Bronchial epithelial cell (primary cell): Measurements from ENCODE around the gene FOXF1. TPM values are rescaled to one million over a fixed set of nuclear protein-coding genes. Genes with fewer than 3 reads are reported as not detected.

Experiments used
- DNase-seq: peaks from one replicate; pipeline ENCODE4 v3.0.0-alpha.2; 2010; ENCODE audit warnings: low read depth
- FAIRE-seq: peaks from 2 replicates; lab custom pipeline; 2011; peaks lifted over from hg19 to GRCh38; lab: Jason Lieb, UNC
- H3K27me3 ChIP-seq: 2 replicates; pipeline ENCODE4 v1.5.1; 2011; ENCODE audit warnings: low read length; ENCODE audit not compliant: control insufficient read depth, insufficient read depth
- H3K36me3 ChIP-seq: 2 replicates; pipeline ENCODE4 v1.5.1; 2011; ENCODE audit warnings: low read length; ENCODE audit not compliant: control insufficient read depth, insufficient read depth
- H3K4me3 ChIP-seq: 2 replicates; pipeline ENCODE4 v1.5.1; 2011; ENCODE audit warnings: mild to moderate bottlenecking, low read depth, low read length, control low read depth
- total RNA-seq: library from RNA; depleted of rRNA; stranded (reverse); fragments of >200 nt; gene quantifications from 2 replicates; pipeline ENCODE4 v1.2.1, GENCODE V29; 2014
- TF ChIP-seq, protein P1 (sequence below): IDR thresholded peaks from 2 replicates; pipeline ENCODE4 v1.5.1; 2011; ENCODE audit warnings: mild to moderate bottlenecking, moderate library complexity, low read length, control low read depth, inconsistent platforms; ENCODE audit not compliant: insufficient read depth, severe bottlenecking

Gene FOXF1
- total RNA-seq, 1 donor from 2014 or later: 0.26 TPM

DNA sequence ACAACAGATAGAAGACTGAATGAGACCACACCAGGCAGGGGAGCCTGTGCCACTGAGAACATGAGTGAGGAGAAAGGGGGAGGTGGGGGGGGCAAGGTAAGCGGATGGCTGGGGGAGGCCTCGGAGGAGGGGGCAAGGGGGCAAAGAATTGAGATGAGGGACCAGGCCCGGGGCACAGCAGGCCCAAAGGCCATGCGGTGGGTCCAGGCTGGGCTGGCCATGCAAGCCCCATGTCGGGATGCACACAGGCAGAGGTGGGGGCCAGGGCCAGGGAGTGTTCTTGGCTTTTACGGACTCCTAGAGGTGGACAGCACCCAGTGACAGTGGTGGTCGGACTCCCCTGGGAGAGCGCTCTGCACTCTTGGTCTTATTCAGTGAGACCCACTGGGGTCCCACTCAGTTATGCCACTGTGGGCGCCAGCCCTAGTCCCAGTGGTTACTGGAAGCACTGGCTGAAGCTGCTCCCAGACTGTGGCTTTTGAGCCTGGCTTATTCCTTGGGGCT lies 49.5 kb downstream of the FOXF1 start:
- Histone ChIP-seq H3K36me3 (no peaks in the 10 kb centered on the region), H3K4me3 (no peak overlapping the region), H3K27me3 (peaks cover 5% of the 10 kb centered on the region)
- no peak for DNase-seq
- no peak for FAIRE-seq
- TF ChIP-seq, protein P1, sequence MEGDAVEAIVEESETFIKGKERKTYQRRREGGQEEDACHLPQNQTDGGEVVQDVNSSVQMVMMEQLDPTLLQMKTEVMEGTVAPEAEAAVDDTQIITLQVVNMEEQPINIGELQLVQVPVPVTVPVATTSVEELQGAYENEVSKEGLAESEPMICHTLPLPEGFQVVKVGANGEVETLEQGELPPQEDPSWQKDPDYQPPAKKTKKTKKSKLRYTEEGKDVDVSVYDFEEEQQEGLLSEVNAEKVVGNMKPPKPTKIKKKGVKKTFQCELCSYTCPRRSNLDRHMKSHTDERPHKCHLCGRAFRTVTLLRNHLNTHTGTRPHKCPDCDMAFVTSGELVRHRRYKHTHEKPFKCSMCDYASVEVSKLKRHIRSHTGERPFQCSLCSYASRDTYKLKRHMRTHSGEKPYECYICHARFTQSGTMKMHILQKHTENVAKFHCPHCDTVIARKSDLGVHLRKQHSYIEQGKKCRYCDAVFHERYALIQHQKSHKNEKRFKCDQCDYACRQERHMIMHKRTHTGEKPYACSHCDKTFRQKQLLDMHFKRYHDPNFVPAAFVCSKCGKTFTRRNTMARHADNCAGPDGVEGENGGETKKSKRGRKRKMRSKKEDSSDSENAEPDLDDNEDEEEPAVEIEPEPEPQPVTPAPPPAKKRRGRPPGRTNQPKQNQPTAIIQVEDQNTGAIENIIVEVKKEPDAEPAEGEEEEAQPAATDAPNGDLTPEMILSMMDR: no peak

DNA sequence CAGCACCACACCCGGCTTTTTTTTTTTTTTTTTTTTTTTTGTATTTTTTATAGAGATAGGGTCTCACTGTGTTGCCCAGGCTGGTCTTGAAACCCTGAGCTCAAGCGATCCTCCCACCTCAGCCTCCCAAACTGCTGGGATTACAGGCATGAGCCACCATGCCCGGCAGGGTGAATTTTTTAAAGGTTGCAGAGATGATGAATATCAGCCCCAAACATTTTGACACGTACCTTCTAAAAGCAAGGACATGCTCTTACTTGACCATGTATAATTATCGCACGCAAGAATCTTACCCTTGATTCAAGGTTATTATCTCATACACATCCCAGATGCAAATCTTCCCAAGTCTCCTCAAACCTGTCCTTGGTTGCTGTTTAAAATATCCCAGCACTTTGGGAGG lies 52.0 kb downstream of the FOXF1 start:
- peaks cover 17% of the 10 kb centered on the region for H3K27me3 ChIP-seq
- no peaks in the 10 kb centered on the region for H3K36me3 ChIP-seq
- H3K4me3 ChIP-seq: no peak overlapping the region
- TF ChIP-seq, protein P1: no peak
- DNase-seq: no peak
- FAIRE-seq: no peak

DNA sequence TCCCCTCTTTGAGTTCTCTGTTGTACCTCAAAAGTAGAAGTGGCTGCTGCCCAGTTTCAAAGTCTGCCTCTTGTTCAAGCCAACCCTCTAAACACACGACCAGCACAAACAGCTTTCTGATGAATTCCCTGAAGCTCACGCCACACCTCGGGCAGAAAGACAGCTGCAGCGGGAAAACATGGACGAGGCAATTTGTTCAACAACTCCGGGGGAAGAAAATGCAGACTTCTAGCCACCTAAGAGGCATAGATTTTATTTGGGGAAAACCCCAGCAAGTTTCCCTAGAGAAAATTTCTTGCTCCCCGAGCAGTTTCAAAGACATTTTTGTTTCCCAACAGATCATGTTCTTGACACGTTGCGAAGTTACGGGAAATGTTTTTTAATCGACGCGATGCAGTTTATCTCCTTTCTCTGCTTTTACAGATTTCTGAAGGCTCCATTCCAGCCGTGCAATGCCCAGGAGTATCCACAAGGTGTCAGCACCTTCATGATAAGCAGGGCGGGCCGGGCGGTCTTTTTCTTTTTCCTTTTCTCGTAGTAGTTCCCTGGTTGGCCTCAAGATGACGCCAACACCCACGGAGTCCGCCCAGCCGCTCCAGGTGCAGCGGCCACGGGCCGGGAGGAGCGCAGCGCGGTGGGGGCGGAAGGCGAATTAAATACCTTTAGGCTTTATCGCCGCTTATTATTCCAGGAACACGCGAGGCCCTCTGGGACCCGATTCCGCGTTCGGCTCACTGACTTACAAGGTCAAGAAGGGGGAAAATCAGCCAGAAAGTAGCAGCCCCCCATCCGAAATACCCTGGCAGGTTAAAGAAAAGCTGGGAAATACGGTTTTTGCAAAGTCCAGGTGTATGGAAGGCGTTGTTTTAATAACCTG lies 53.4 kb downstream of the FOXF1 start:
- peak; percentile 67 for DNase-seq
- TF ChIP-seq, protein P1: peak; percentile 99
- FAIRE-seq: no peak
- H3K4me3 ChIP-seq: no peak overlapping the region
- no peaks in the 10 kb centered on the region for H3K36me3 ChIP-seq
- peaks cover 24% of the 10 kb centered on the region for H3K27me3 ChIP-seq

Other genes starting within 250 kb of the FOXF1 start
- gene MTHFSD, start 44.7 kb downstream of the FOXF1 start, total RNA-seq: 13.2 and 19.7 TPM in 2 replicates
- under 0.01 TPM in 1 of 2 replicates, not detected in the other for gene FOXC2, start 56.3 kb downstream of the FOXF1 start, total RNA-seq
- gene FOXL1, start 68.0 kb downstream of the FOXF1 start, total RNA-seq: 1.1 and 1.5 TPM in 2 replicates